Activated T-cell treated with anti-CD3 and anti-CD28 coated beads, Interleukin-2, amount 50 U/mL, for 72 hours (primary cell): Measurements from ENCODE around the gene SOX10. TPM values are rescaled to one million over a fixed set of nuclear protein-coding genes. Genes with fewer than 3 reads are reported as not detected.

Source experiments
- ATAC-seq, 2 donors: fragments of 150-1000 bp; cut with Tn5 transposase; replicated peaks in 1 of 2; 2 replicates each; pipeline ENCODE4 v1.10.0; 2021; ENCODE audit warnings: moderate library complexity in 2 of 2, mild to moderate bottlenecking in 1 of 2
- DNase-seq, 2 donors: peaks; one replicate each; pipeline ENCODE4 v3.0.0; 2021 to 2022; ENCODE audit warnings: mixed read lengths in 1 of 2
- H3K27ac Mint-ChIP-seq: one replicate; pipeline ENCODE4 v1.8.0; 2022; ENCODE audit warnings: mild to moderate bottlenecking, moderate library complexity, mixed read lengths
- H3K27me3 Mint-ChIP-seq: one replicate; pipeline ENCODE4 v1.8.0; 2022; ENCODE audit warnings: low read depth, mixed read lengths
- H3K36me3 Mint-ChIP-seq, 2 donors: one replicate each; pipeline ENCODE4 v1.8.0; 2022; ENCODE audit warnings: mixed read lengths in 2 of 2, mild to moderate bottlenecking in 1 of 2; ENCODE audit not compliant: insufficient read depth in 2 of 2
- H3K4me1 Mint-ChIP-seq: one replicate; pipeline ENCODE4 v1.8.0; 2022; ENCODE audit warnings: low read depth, mixed read lengths
- H3K4me3 Mint-ChIP-seq, 2 donors: one replicate each; pipeline ENCODE4 v1.8.0; 2022; ENCODE audit warnings: mild to moderate bottlenecking in 2 of 2, mixed read lengths in 2 of 2, moderate library complexity in 2 of 2
- H3K9me3 Mint-ChIP-seq, 2 donors: one replicate each; pipeline ENCODE4 v1.8.0; 2022; ENCODE audit warnings: mixed read lengths in 2 of 2
- total RNA-seq, 2 donors: library from RNA; stranded (reverse); gene quantifications; one replicate each; pipeline ENCODE4 v1.2.3, GENCODE V29; 2022

Gene SOX10
- total RNA-seq: not detected

DNA sequence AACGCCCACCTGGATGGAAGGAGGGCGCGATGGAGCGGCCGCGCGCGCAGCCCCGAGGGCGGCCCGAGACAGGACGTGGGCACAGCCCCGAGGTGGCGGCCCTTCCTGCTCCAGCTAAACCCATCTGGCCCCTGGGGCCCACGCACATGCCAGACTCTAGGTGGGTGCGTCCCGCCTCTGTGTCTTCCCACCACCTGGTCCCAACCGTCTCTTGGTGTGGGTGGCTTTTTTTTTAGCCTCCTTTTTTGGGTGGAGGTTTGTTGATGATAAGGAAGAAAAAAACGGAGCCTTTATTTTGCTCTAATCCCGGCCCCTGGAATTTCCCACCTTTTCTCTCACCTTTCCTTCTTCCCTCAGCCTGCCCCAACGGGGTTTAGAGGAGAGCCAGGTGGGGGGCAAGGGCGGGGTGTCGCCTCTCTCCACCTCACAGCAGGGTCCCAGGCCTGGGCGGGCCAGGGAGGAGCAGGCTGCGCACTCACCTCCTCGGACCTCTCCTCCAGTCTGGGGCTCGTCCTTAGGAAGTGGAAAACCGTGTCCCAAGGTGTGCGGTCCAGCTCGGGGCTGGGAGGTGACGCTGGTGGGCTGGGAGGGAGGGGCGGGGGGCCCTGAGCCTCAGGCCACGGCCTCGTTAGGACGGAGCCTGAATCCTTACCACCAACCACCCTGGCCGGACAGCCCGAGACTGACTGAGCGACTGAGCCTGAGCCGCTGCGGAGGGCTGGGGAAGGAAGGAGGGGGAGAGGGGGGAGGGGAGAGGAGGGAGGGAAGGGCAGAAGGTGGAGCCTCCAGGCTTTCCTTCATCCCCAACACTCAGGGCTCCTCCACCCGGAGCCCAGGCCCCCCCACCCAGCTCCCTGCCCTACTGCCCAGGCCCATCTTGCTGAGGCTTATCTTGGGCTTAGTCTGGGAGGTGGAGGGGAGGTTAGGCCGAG lies at the start of gene SOX10:
Gene SOX10 (minus strand): TSS at position 696 of the 932 bp plus-strand sequence. CDS start 771 bp downstream, outside the sequence.
- H3K27ac Mint-ChIP-seq: no peak within 1 kb of the TSS
- H3K4me1 Mint-ChIP-seq: no peaks in the 10 kb centered on the region
- no peaks in the 10 kb centered on the region for H3K36me3 Mint-ChIP-seq
- no peak within 1 kb of the TSS for H3K4me3 Mint-ChIP-seq
- H3K9me3 Mint-ChIP-seq: no peaks in the 10 kb centered on the region
- DNase-seq (no peak), ATAC-seq (no peak)
- no peaks in the 10 kb centered on the region for H3K27me3 Mint-ChIP-seq

DNA sequence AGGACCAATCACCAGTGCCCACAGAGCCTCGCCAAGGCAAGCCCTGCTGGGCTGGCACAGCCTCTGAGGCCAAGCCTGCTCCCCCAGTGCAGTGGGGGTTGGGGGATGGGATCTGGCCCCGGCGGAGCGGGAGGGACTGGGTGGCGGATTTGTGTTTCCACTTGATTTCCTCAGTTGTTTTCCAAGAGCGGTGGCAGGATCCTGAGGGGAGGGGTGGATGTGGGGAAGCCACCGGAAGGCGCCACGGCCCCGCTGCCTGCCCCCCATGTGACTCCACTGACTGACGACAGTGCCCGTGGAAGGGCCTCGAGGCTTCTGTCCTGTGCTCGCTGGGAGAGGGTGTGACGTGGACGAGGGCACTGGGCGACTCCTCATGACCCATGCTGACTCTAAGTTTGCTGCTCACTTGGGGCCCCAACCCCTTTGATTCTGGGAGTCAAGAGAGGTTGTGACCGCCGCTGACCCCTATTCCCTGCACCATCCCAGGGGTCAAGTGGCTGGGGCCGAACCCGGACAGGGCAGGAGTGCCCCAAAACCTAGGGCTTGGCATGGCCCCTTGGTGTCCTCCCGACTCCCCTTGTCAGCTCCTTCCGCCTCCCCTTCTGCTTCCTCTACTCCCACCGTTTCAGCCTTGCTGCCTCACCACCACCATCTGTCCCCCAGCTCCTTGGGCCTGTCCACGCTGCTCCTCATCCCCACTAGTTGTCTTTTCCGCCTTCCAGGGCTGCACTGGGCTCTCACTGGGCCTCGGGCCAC lies 49.3 kb upstream of the SOX10 start:
- ATAC-seq: no peak
- Mint-ChIP-seq H3K4me1 (no peaks in the 10 kb centered on the region), H3K9me3 (no peaks in the 10 kb centered on the region), H3K36me3 (no peaks in the 10 kb centered on the region), H3K4me3 (no peak overlapping the region), H3K27me3 (no peaks in the 10 kb centered on the region), H3K27ac (no peak overlapping the region)
- no peak for DNase-seq

DNA sequence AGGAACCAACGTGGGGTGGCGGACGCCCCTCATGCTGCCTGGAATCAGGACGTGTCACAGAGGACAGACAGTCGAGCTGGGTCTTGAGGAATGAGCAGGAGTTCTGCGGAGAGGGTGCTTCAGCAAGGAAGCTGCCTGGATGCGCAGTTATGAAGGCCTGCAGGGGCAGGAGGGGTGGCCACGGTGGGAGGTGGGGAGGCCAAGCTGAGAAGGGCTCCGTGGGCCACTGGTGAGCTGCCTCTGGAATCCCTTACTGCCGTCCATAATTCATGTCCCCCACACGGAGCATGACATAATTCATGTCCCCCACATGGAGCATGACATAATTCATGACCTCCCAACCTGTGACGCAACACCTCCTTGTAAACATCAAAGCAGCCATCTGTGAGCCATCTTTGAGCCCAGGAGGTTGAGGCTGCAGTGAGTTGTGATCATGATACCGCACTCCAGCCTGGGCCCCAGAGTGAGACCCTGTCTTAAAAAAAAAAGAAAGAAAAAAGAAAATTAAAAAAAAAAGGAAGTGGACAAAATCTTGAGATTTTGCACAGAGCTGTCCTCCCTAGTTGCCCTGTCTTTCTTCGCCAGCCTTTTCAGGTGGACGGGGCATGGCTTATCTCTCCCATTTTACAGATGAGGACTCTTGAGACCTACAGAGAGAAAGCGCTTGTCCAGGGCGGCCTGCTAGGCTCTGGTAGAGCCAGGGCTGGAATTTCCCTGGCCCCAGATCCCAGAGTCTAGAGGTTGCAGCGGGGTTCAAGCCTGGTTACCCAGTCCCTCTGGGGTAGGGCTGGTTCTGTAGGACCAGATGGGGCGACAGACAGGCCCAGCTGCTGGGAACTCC lies 48.5 kb upstream of the SOX10 start:
- DNase-seq: no peak
- no peak overlapping the region for H3K27ac Mint-ChIP-seq

DNA sequence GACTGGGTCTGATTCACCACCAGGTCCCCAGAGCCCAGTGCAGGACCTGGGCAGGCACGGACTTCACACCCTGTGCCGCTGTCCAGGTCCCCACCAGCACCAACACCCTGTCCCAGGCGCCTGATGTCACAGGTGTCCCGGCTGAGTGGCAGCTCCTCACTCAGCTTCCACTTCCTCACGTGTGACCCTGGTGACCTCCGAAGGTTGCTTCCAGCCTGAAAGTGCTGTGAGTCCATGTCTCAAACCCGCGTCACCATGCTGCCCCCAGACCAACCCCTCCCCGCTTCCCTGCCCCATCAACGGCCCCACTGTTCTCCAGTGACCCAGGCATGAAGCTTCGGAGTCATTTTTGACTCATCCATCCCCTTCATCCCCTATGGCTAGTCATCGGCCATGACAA lies 47.1 kb upstream of the SOX10 start:
- Mint-ChIP-seq H3K27ac (no peak overlapping the region), H3K4me1 (no peaks in the 10 kb centered on the region), H3K9me3 (no peaks in the 10 kb centered on the region), H3K27me3 (no peaks in the 10 kb centered on the region), H3K36me3 (no peaks in the 10 kb centered on the region), H3K4me3 (no peak overlapping the region)
- DNase-seq (no peak), ATAC-seq (no peak)

More for the DNA sequence above, 48.5 kb upstream of the SOX10 start:
- ATAC-seq: no peak
- H3K9me3 Mint-ChIP-seq: no peaks in the 10 kb centered on the region
- no peaks in the 10 kb centered on the region for H3K4me1 Mint-ChIP-seq
- H3K4me3 Mint-ChIP-seq: no peak overlapping the region
- no peaks in the 10 kb centered on the region for H3K27me3 Mint-ChIP-seq
- H3K36me3 Mint-ChIP-seq: no peaks in the 10 kb centered on the region

DNA sequence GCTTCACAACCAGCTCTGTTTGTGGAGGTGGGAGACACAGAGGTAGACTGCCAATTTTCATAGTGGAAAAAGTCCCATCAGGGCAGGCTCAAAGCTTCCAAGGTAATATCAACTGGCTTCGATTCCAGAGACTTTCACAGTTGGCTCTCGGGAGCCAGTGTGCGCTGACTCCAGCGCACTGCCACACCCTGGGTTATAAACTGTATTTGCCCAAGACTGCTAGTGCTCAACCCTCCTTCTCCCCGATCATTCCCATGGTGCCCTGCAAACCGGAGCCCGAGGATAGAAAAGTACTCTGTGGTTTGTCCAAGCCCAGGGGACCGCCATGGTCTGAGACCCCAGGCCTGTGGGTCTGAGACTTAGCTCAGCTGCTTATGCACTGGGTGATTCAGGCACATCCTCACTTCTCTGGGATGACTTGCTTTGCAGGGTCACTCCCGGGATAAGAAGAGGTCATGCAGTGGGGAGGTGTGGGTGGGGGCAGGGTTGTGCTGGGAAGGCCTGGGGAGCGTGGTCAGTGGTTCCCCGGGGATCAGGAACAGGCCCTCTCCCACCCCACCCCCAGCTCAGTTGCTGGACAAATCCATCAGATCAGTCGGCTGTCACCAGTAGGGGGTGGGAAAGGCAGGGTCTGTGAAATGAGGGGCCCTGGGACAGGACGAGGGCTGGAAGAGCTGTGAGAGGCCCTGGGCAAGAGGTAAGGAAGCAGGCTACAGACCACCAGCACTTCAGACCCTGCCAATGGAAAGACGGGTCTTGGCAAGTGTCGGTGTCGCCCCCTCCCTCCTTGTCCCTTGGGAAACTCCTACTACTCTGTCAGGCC lies 46.2 kb upstream of the SOX10 start:
- ATAC-seq: no peak
- no peaks in the 10 kb centered on the region for H3K36me3 Mint-ChIP-seq
- no peak overlapping the region for H3K27ac Mint-ChIP-seq

DNA sequence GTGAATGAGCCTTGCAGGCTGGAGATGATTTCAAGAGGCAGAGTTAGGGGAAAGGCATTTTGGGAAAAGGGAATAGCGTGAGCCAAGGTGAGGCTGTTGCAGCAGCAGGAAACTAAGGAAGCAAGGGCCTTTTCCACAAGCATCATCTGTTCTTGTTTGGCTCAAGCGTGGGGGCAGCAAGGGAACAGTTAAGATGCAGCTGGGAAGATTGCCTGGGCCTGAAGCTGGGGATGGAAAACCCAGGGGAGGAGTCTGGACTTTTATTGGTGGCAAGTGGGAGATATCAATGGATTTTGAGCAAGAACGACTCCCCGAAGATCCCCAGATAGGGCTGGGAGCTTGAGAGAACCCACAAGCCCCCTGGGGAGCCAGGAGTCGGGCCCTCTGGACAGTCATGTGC lies 45.5 kb upstream of the SOX10 start:
- no peak for ATAC-seq

More for the DNA sequence above, 46.2 kb upstream of the SOX10 start:
- H3K9me3 Mint-ChIP-seq: no peaks in the 10 kb centered on the region
- H3K4me1 Mint-ChIP-seq: no peaks in the 10 kb centered on the region
- no peak overlapping the region for H3K4me3 Mint-ChIP-seq
- H3K27me3 Mint-ChIP-seq: no peaks in the 10 kb centered on the region
- no peak for DNase-seq

DNA sequence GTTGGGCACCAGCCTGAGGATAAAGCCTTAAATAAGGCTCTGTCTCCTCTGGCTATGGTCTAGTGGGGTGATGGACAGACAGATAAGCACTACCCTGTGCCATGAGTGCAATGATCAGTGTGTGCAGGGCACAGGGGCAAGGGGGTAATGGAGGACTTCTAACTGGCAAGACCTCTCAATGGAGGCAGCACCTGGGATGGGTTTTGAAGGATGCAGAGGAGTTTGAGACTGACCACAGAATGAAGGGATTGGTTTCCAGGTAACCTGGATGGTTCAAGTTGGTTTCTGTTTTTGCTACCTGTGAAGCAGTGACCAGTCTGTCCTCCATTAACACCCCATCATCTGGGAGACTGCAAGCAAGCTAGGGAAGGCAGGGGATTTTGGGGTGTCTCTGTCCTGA lies 45.0 kb upstream of the SOX10 start:
- no peak overlapping the region for H3K4me3 Mint-ChIP-seq
- H3K27ac Mint-ChIP-seq: no peak overlapping the region
- H3K4me1 Mint-ChIP-seq: no peaks in the 10 kb centered on the region
- no peaks in the 10 kb centered on the region for H3K27me3 Mint-ChIP-seq
- H3K36me3 Mint-ChIP-seq: no peaks in the 10 kb centered on the region
- ATAC-seq (no peak), DNase-seq (no peak)
- H3K9me3 Mint-ChIP-seq: no peaks in the 10 kb centered on the region

More for the DNA sequence above, 45.5 kb upstream of the SOX10 start:
- H3K27ac Mint-ChIP-seq: no peak overlapping the region
- H3K27me3 Mint-ChIP-seq: no peaks in the 10 kb centered on the region
- no peaks in the 10 kb centered on the region for H3K4me1 Mint-ChIP-seq
- no peaks in the 10 kb centered on the region for H3K36me3 Mint-ChIP-seq
- no peak overlapping the region for H3K4me3 Mint-ChIP-seq
- DNase-seq: no peak
- H3K9me3 Mint-ChIP-seq: no peaks in the 10 kb centered on the region

- DNase-seq (no peak), ATAC-seq (no peak)
- Mint-ChIP-seq H3K27ac (no peak overlapping the region), H3K4me1 (no peaks in the 10 kb centered on the region), H3K36me3 (no peaks in the 10 kb centered on the region), H3K9me3 (no peaks in the 10 kb centered on the region), H3K4me3 (no peak overlapping the region), H3K27me3 (no peaks in the 10 kb centered on the region)
These were observed 44.2 kb upstream of the SOX10 start for GRCh38 chr22:38028344-38029130.

DNA sequence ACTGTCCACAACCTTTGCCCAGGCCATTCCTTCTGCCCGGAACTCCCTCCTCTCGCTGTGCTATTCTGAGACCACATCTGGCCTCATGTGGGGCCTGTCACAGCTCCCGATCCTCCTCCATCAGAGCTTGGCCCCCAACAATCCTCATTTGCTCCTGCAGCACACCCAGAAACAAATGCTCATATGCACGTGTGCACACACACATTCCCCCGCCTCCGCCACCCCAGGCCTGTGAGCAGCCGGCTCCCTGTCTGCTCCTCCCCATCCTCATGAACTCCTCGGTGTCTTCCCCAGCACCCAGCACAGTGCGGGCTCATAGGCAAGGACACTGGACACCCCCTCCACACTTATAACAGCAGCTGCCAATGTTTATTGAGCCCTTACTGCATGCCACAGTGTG lies 43.1 kb upstream of the SOX10 start:
- no peak for DNase-seq
- no peaks in the 10 kb centered on the region for H3K36me3 Mint-ChIP-seq
- no peaks in the 10 kb centered on the region for H3K9me3 Mint-ChIP-seq
- no peaks in the 10 kb centered on the region for H3K4me1 Mint-ChIP-seq
- ATAC-seq: no peak
- H3K27ac Mint-ChIP-seq: no peak overlapping the region
- H3K27me3 Mint-ChIP-seq: no peaks in the 10 kb centered on the region
- H3K4me3 Mint-ChIP-seq: no peak overlapping the region

- no peak for DNase-seq
- H3K27ac Mint-ChIP-seq: no peak overlapping the region
- no peaks in the 10 kb centered on the region for H3K36me3 Mint-ChIP-seq
- H3K4me3 Mint-ChIP-seq: no peak overlapping the region
- H3K27me3 Mint-ChIP-seq: no peaks in the 10 kb centered on the region
- H3K4me1 Mint-ChIP-seq: no peaks in the 10 kb centered on the region
- H3K9me3 Mint-ChIP-seq: no peaks in the 10 kb centered on the region
- no peak for ATAC-seq
These were observed 42.1 kb upstream of the SOX10 start for GRCh38 chr22:38026130-38027111.

DNA sequence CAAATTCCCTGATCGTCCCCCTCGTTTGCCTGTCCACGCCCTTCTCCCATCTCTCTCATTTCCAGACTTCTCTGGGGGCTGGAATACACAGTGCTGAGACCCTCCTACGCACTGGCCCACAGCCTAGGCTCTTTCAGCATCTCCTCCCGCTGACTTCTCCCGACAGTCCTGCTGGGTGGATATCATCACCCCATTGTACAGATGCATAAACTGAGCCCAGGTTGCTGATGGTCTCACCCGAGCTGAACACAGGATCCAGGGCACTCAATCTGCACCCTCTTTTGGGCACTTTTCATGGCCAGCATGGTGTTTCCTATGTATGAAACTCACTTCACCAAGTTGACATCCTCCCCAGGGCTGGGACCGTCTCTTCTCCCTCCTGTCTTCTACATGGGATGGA lies 41.2 kb upstream of the SOX10 start:
- H3K27ac Mint-ChIP-seq: no peak overlapping the region
- H3K4me3 Mint-ChIP-seq: no peak overlapping the region
- H3K4me1 Mint-ChIP-seq: no peaks in the 10 kb centered on the region
- H3K9me3 Mint-ChIP-seq: no peaks in the 10 kb centered on the region
- H3K36me3 Mint-ChIP-seq: no peaks in the 10 kb centered on the region
- no peaks in the 10 kb centered on the region for H3K27me3 Mint-ChIP-seq
- ATAC-seq: no peak
- no peak for DNase-seq
